IMR-90 (cell line): ENCODE data around the gene TPSD1. TPM values are rescaled to one million over a fixed set of nuclear protein-coding genes. Genes with fewer than 3 reads are reported as not detected.

Source experiments
- ATAC-seq: fragments of 200-7000 bp; cut with Tn5 transposase; 2 replicates; pipeline ENCODE4 v1.9.1; 2020; ENCODE audit warnings: low read depth, mild to moderate bottlenecking, moderate library complexity
- BruUV-seq: library from RNA; stranded (reverse); fragments of 400-500 nt; replicated peaks from 2 replicates; lab custom pipeline; 2021; lab: Mats Ljungman, UMichigan
- CTCF ChIA-PET: fragments of 300-600 bp; formaldehyde crosslinking; extraction: SDS; loops from one replicate; lab custom pipeline; 2021; ENCODE audit warnings: antibody characterized with exemption; lab: Yijun Ruan, JAX
- POLR2A ChIA-PET: fragments of 300-600 bp; sonication (Branson Sonifier 250); formaldehyde crosslinking; loops from one replicate; lab custom pipeline; 2022; ENCODE audit warnings: antibody characterized with exemption; ENCODE audit not compliant: unreplicated experiment; lab: Charles Lee
- DNase-seq: peaks from one replicate; pipeline ENCODE4 v3.0.0; 2013
- H2AFZ ChIP-seq: replicated peaks from 2 replicates; pipeline ENCODE3; 2013; ENCODE audit warnings: low read length, mild to moderate bottlenecking; ENCODE audit not compliant: poor library complexity
- H2AK5ac ChIP-seq: 2 replicates; pipeline ENCODE4 v1.6.1; 2013; ENCODE audit warnings: low read depth, low read length, inconsistent platforms
- H2AK9ac ChIP-seq: replicated peaks from 2 replicates; pipeline ENCODE3; 2013; ENCODE audit warnings: mild to moderate bottlenecking, low read depth, low read length, moderate library complexity; ENCODE audit not compliant: poor library complexity
- H2BK120ac ChIP-seq: 2 replicates; pipeline ENCODE4 v1.6.1; 2013; ENCODE audit warnings: low read depth, low read length, inconsistent platforms
- H2BK15ac ChIP-seq: 3 replicates; pipeline ENCODE4 v1.6.1; 2013; ENCODE audit warnings: low read depth, low read length, inconsistent platforms
- H2BK20ac ChIP-seq: 2 replicates; pipeline ENCODE4 v1.6.1; 2013; ENCODE audit warnings: low read depth, mild to moderate bottlenecking, inconsistent platforms, low read length, moderate library complexity
- H2BK5ac ChIP-seq: 2 replicates; pipeline ENCODE4 v1.6.1; 2013; ENCODE audit warnings: mild to moderate bottlenecking, low read depth, low read length, inconsistent platforms; ENCODE audit not compliant: poor library complexity, severe bottlenecking
- H3K14ac ChIP-seq: replicated peaks from 2 replicates; pipeline ENCODE4 v1.6.1; 2013; ENCODE audit warnings: low read depth, low read length, inconsistent platforms
- H3K18ac ChIP-seq: 2 replicates; pipeline ENCODE4 v1.6.1; 2013; ENCODE audit warnings: low read depth, low read length, control low read depth
- H3K23ac ChIP-seq: 2 replicates; pipeline ENCODE4 v1.6.1; 2013; ENCODE audit warnings: low read depth, low read length, inconsistent platforms
- H3K27ac ChIP-seq: 2 replicates; pipeline ENCODE4 v1.5.1; 2013; ENCODE audit warnings: mild to moderate bottlenecking, control low read depth, low read length; ENCODE audit not compliant: insufficient read depth
- H3K27me3 ChIP-seq: 2 replicates; pipeline ENCODE4 v1.6.1; 2013; ENCODE audit warnings: low read length; ENCODE audit not compliant: control insufficient read depth, insufficient read depth
- H3K36me3 ChIP-seq: 2 replicates; pipeline ENCODE4 v1.6.1; 2013; ENCODE audit warnings: low read length, mixed read lengths; ENCODE audit not compliant: control insufficient read depth, insufficient read depth
- H3K4ac ChIP-seq: 2 replicates; pipeline ENCODE4 v1.6.1; 2013; ENCODE audit warnings: low read depth, low read length, inconsistent platforms
- H3K4me1 ChIP-seq: 2 replicates; pipeline ENCODE4 v1.6.1; 2013; ENCODE audit warnings: low read length, mixed read lengths; ENCODE audit not compliant: control insufficient read depth, insufficient read depth
- H3K4me2 ChIP-seq: 2 replicates; pipeline ENCODE4 v1.6.1; 2013; ENCODE audit warnings: low read depth, mild to moderate bottlenecking, control low read depth, low read length, moderate library complexity
- H3K4me3 ChIP-seq: 2 replicates; pipeline ENCODE4 v1.5.1; 2013; ENCODE audit warnings: low read depth, mild to moderate bottlenecking, control low read depth, low read length, moderate library complexity; ENCODE audit not compliant: insufficient read depth
- H3K56ac ChIP-seq: 2 replicates; pipeline ENCODE4 v1.6.1; 2013; ENCODE audit warnings: low read length, inconsistent platforms; ENCODE audit not compliant: insufficient read depth; ENCODE audit errors: extremely low read depth
- H3K79me1 ChIP-seq, 2 experiments: 2 replicates each; pipeline ENCODE4 v1.6.1; 2013; ENCODE audit warnings: low read length in 2 of 2, inconsistent platforms in 1 of 2, low read depth in 1 of 2
- H3K9ac ChIP-seq: 2 replicates; pipeline ENCODE4 v1.6.1; 2013; ENCODE audit warnings: low read depth, low read length, control low read depth
- H3K9me1 ChIP-seq: 2 replicates; pipeline ENCODE4 v1.6.1; 2013; ENCODE audit warnings: low read length, inconsistent platforms; ENCODE audit not compliant: insufficient read depth
- H3K9me3 ChIP-seq: 2 replicates; pipeline ENCODE4 v1.6.1; 2013; ENCODE audit warnings: low read length; ENCODE audit not compliant: control insufficient read depth, insufficient read depth
- H4K20me1 ChIP-seq: 2 replicates; pipeline ENCODE4 v1.6.1; 2013; ENCODE audit warnings: low read length, inconsistent platforms; ENCODE audit not compliant: insufficient read depth
- H4K5ac ChIP-seq: 2 replicates; pipeline ENCODE4 v1.6.1; 2013; ENCODE audit warnings: mild to moderate bottlenecking, low read depth, low read length, control low read depth
- H4K8ac ChIP-seq, 2 experiments: 2 replicates each; pipeline ENCODE4 v1.6.1; 2013; ENCODE audit warnings: low read depth in 2 of 2, low read length in 2 of 2, control low read depth in 1 of 2, inconsistent platforms in 1 of 2
- H4K91ac ChIP-seq: 2 replicates; pipeline ENCODE4 v1.6.1; 2013; ENCODE audit warnings: low read depth, low read length, inconsistent platforms; ENCODE audit not compliant: insufficient read depth
- BHLHE40 ChIP-seq: fragments of 150-350 bp; IDR thresholded peaks from 2 replicates; pipeline ENCODE4 v1.6.1; 2016; ENCODE audit warnings: mild to moderate bottlenecking, low read depth, low read length
- CEBPB ChIP-seq: IDR thresholded peaks from 2 replicates; pipeline ENCODE4 v1.6.1; 2012; ENCODE audit warnings: low read depth, low read length, improper control_type of control experiment
- CHD1 ChIP-seq: IDR thresholded peaks from 2 replicates; pipeline ENCODE4 v1.6.1; 2012; ENCODE audit warnings: low read depth, low read length, improper control_type of control experiment
- CTCF ChIP-seq: conservative IDR thresholded peaks from 2 replicates; pipeline ENCODE4 v1.5.1; 2012; ENCODE audit warnings: mild to moderate bottlenecking, low read depth, low read length, improper control_type of control experiment
- ELK1 ChIP-seq: fragments of 150-350 bp; IDR thresholded peaks from 2 replicates; pipeline ENCODE4 v1.6.1; 2016; ENCODE audit warnings: low read depth, mild to moderate bottlenecking, low read length, moderate library complexity, borderline replicate concordance
- FOS ChIP-seq: fragments of 150-350 bp; IDR thresholded peaks from 2 replicates; pipeline ENCODE4 v1.6.1; 2016; ENCODE audit warnings: low read depth, low read length
- MAFK ChIP-seq: IDR thresholded peaks from 2 replicates; pipeline ENCODE4 v1.6.1; 2012; ENCODE audit warnings: low read depth, low read length, improper control_type of control experiment
- MAZ ChIP-seq: IDR thresholded peaks from 2 replicates; pipeline ENCODE4 v1.6.1; 2012; ENCODE audit warnings: low read depth, mild to moderate bottlenecking, low read length, improper control_type of control experiment, moderate library complexity, borderline replicate concordance
- MXI1 ChIP-seq: IDR thresholded peaks from 2 replicates; pipeline ENCODE4 v1.6.1; 2012; ENCODE audit warnings: low read depth, mild to moderate bottlenecking, low read length, moderate library complexity, borderline replicate concordance
- NFE2L2 ChIP-seq: fragments of 150-350 bp; IDR thresholded peaks from 2 replicates; pipeline ENCODE4 v1.6.1; 2016; ENCODE audit warnings: low read depth, mild to moderate bottlenecking, low read length
- RAD21 ChIP-seq: IDR thresholded peaks from 2 replicates; pipeline ENCODE4 v1.6.1; 2012; ENCODE audit warnings: low read length, improper control_type of control experiment
- RCOR1 ChIP-seq: IDR thresholded peaks from 2 replicates; pipeline ENCODE4 v1.6.1; 2012; ENCODE audit warnings: mild to moderate bottlenecking, low read length, improper control_type of control experiment; ENCODE audit not compliant: insufficient replicate concordance
- RFX5 ChIP-seq: IDR thresholded peaks from 2 replicates; pipeline ENCODE4 v1.8.0; 2012; ENCODE audit warnings: low read depth, mild to moderate bottlenecking, low read length, moderate library complexity
- SMC3 ChIP-seq: fragments of 150-350 bp; IDR thresholded peaks from 2 replicates; pipeline ENCODE4 v1.6.1; 2016; ENCODE audit warnings: low read depth, mild to moderate bottlenecking, antibody characterized with exemption, low read length, moderate library complexity
- USF2 ChIP-seq: fragments of 150-350 bp; IDR thresholded peaks from 2 replicates; pipeline ENCODE4 v1.6.1; 2017; ENCODE audit warnings: mild to moderate bottlenecking, antibody characterized with exemption, low read length, low read depth
- WGBS, 2 experiments: methylation state at CpG; one replicate each; pipeline versions ENCODE4 v1.1.5 to v1.1.7; 2013; ENCODE audit warnings: missing lambda C conversion rate in 2 of 2; ENCODE audit not compliant: insufficient read length in 1 of 2; ENCODE audit errors: extremely low coverage in 2 of 2; 5-methylcytosine and 5-hydroxymethylcytosine counted together
- dilution Hi-C: fragments of 300-500 bp; cut with HindIII; formaldehyde crosslinking; loops from one replicate; pipeline ENCODE4 v1.14.3; 2018; ENCODE audit warnings: low sequenced_read_pairs; ENCODE audit not compliant: unreplicated experiment
- in situ Hi-C: fragments of 300-500 bp; cut with MboI; formaldehyde crosslinking; loops from 3 replicates; pipeline ENCODE4 v1.14.3; 2019; ENCODE audit warnings: low sequenced_read_pairs, inconsistent platforms, mixed read lengths
- intact Hi-C: fragments of 100-400 bp; cut with micrococcal nuclease; formaldehyde crosslinking; loops from 2 replicates; pipeline ENCODE4 v1.10.0; 2022
- polyA plus RNA-seq, 3 experiments: library from polyadenylated mRNA; depleted of rRNA; stranded (reverse); fragments of >200 nt; gene quantifications; 2 replicates each; pipeline ENCODE4 v1.2.3, GENCODE V29; 2012; ENCODE audit warnings: low replicate concordance in 1 of 3
- total RNA-seq: library from RNA; depleted of rRNA; stranded (reverse); fragments of >200 nt; gene quantifications from 2 replicates; pipeline ENCODE4 v1.2.3, GENCODE V29; 2012

TPSD1 gene
- total and polyA plus RNA-seq, 2 of the 4 experiments (the other 2 are of a cell fraction): not detected

GRCh38 chr16:1211451-1212268, 44.2 kb upstream of the TPSD1 start:
- intact Hi-C loops: no loop called here
- Histone ChIP-seq H3K4me2 (no peak overlapping the region), H4K5ac (no peak overlapping the region), H3K36me3 (peaks cover 2% of the 10 kb centered on the region; the same call in 1 of the 2 replicates), H3K9me1 (no peaks in the 10 kb centered on the region), H2AK5ac (no peak overlapping the region), H3K14ac (no peak overlapping the region), H4K91ac (no peak overlapping the region), H3K9ac (no peak overlapping the region), H3K56ac (no peak overlapping the region), H3K27me3 (no peaks in the 10 kb centered on the region), H3K18ac (no peak overlapping the region), H3K4ac (no peak overlapping the region), H3K27ac (no peak overlapping the region), H2BK20ac (no peak overlapping the region), H3K4me3 (no peak overlapping the region), H2AFZ (no peak overlapping the region), H2BK5ac (no peak overlapping the region), H3K9me3 (no peaks in the 10 kb centered on the region), H3K4me1 (no peaks in the 10 kb centered on the region), H2BK15ac (no peak overlapping the region), H2AK9ac (no peak overlapping the region), H3K23ac (no peak overlapping the region), H4K8ac (no peak overlapping the region), H3K79me1 (no peaks in the 10 kb centered on the region), H4K20me1 (no peaks in the 10 kb centered on the region), H2BK120ac (no peak overlapping the region)
- ChIA-PET POLR2A (no interaction called here), CTCF (no interaction called here)
- in situ Hi-C loops: loop anchor here (25.0 kb wide), 1 partner anchor 399 kb away; the partner anchor contains the start of gene GNG13
- ATAC-seq: no peak
- DNase-seq: no peak
- dilution Hi-C loops: no loop called here
- WGBS, 2 experiments: 89% methylated on average over 17 of the region's 65 CpGs; no CpG with 5 or more reads in 1 of the 2 experiments
- no TSS peak for BruUV-seq
- TF ChIP-seq USF2 (no peak), CHD1 (no peak), MAZ (no peak), BHLHE40 (no peak), MAFK (no peak), ELK1 (no peak), SMC3 (no peak), CTCF (no peak), RFX5 (no peak), MXI1 (no peak), CEBPB (no peak), NFE2L2 (no peak), FOS (no peak), RCOR1 (no peak), RAD21 (no peak)
